Limb (tissue), 2 donors: Measurements from ENCODE around the gene BCHE.
"Not testable (repeated sequence)": the region's sequence is repeated elsewhere in the genome, so short reads cannot be mapped to it uniquely, and the experiment has no call there.

Experiments used
- DNase-seq, 2 donors: peaks; one replicate each; pipeline ENCODE4 v3.0.0-alpha.2; 2016; ENCODE audit errors: extremely low spot score in 2 of 2

Gene BCHE

GRCh38 chr3:165817160-165817709, 20.0 kb downstream of the BCHE start:
- DNase-seq, result no peak

- no peak for DNase-seq
Measured at GRCh38 chr3:165816209-165816608, 21.0 kb downstream of the BCHE start.

GRCh38 chr3:165815682-165816081, 21.5 kb downstream of the BCHE start:
- no peak for DNase-seq

- DNase-seq, result no peak
Measured at GRCh38 chr3:165814380-165814779, 22.8 kb downstream of the BCHE start.

GRCh38 chr3:165807937-165808336, 29.3 kb downstream of the BCHE start:
- DNase-seq, result not testable (repeated sequence)

GRCh38 chr3:165805946-165806561, 31.2 kb downstream of the BCHE start:
- DNase-seq, result no peak

GRCh38 chr3:165803471-165803870, 33.8 kb downstream of the BCHE start:
- DNase-seq, result no peak

- DNase-seq, result peak in 1 of 2 donors; percentile 12
Measured at GRCh38 chr3:165800970-165801369, 36.3 kb downstream of the BCHE start.

- DNase-seq, result no peak
Measured at GRCh38 chr3:165799026-165799425, 38.2 kb downstream of the BCHE start.

- DNase-seq, result peak in 1 of 2 donors; percentile 32
Measured at GRCh38 chr3:165797551-165797950, 39.7 kb downstream of the BCHE start.

- no peak for DNase-seq
Measured at GRCh38 chr3:165796701-165797100, 40.5 kb downstream of the BCHE start.

GRCh38 chr3:165788531-165788930, 48.7 kb downstream of the BCHE start:
- no peak for DNase-seq

GRCh38 chr3:165786013-165786412, 51.2 kb downstream of the BCHE start:
- no peak for DNase-seq

GRCh38 chr3:165784337-165784736, 52.9 kb downstream of the BCHE start:
- no peak for DNase-seq

GRCh38 chr3:165783383-165783782, 53.8 kb downstream of the BCHE start:
- no peak for DNase-seq

GRCh38 chr3:165778891-165779290, 58.3 kb downstream of the BCHE start:
- DNase-seq, result no peak

GRCh38 chr3:165778456-165778855, 58.8 kb downstream of the BCHE start:
- no peak for DNase-seq

- DNase-seq, result no peak
Measured at GRCh38 chr3:165775824-165776223, 61.4 kb downstream of the BCHE start.

GRCh38 chr3:165770781-165771180, 66.4 kb downstream of the BCHE start:
- no peak for DNase-seq

- no peak for DNase-seq
Measured at GRCh38 chr3:165768680-165769079, 68.5 kb downstream of the BCHE start.

GRCh38 chr3:165759041-165759440, 78.2 kb downstream of the BCHE start:
- DNase-seq, result no peak

- no peak for DNase-seq
Measured at GRCh38 chr3:165755571-165755970, 81.7 kb downstream of the BCHE start.

GRCh38 chr3:165754219-165755007, 82.8 kb downstream of the BCHE start:
- no peak for DNase-seq
